Brain microvascular endothelial cell (primary cell): ENCODE results near the gene ADAMTSL2.
A peak's percentile ranks its signal among the peaks of the same experiment; 100 is the strongest.

Experiments used
- DNase-seq: peaks from one replicate; pipeline ENCODE4 v3.0.0-alpha.2; 2020
- H3K27ac ChIP-seq: fragments of 250-450 bp; sonication (Bioruptor Pico); 2 replicates; pipeline ENCODE4 v1.5.1; 2020; ENCODE audit warnings: mild to moderate bottlenecking, moderate library complexity
- H3K27me3 ChIP-seq: fragments of 250-450 bp; sonication (Bioruptor Pico); replicated peaks from 2 replicates; pipeline ENCODE4 v1.5.1; 2020; ENCODE audit warnings: mild to moderate bottlenecking
- H3K36me3 ChIP-seq: fragments of 250-450 bp; sonication (Bioruptor Pico); replicated peaks from 2 replicates; pipeline ENCODE4 v1.5.1; 2020; ENCODE audit warnings: mild to moderate bottlenecking
- H3K4me3 ChIP-seq: 2 replicates; pipeline ENCODE4 v1.5.1; 2011; ENCODE audit warnings: low read depth, mild to moderate bottlenecking, control low read depth, low read length, moderate library complexity
- CTCF ChIP-seq: IDR thresholded peaks from 2 replicates; pipeline ENCODE4 v1.5.1; 2011; ENCODE audit warnings: low read depth, mild to moderate bottlenecking, moderate library complexity, low read length, control low read depth, inconsistent platforms; ENCODE audit errors: missing control alignments
- in situ Hi-C: cut with HindIII; loops from 2 replicates; pipeline ENCODE4 v1.10.0; 2017; ENCODE audit warnings: low sequenced_read_pairs, low pct_ligation_motif_present

Gene ADAMTSL2

DNA sequence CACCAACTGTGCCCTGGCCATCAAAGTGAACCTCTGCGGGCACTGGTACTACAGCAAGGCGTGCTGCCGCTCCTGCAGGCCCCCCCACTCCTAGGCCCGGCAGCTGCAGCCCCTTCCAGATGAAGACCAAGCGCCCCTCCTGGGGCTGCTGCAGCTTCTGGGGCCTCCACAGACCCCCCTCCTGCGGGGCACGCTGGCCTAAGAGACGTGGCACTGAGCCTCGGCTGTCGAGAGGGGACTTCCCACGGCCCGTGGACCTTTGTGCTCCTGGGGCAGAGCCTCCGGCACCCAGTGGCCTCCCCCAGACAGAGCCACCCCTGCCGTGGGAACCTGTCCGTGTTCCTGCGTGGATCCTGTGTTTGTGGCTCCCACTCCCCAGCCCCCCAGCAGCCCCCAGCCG is 40.3 kb downstream of the ADAMTSL2 start:
- Histone ChIP-seq H3K4me3 (no peak overlapping the region), H3K27ac (no peak overlapping the region), H3K27me3 (no peaks in the 10 kb centered on the region), H3K36me3 (no peaks in the 10 kb centered on the region)
- TF ChIP-seq CTCF, result no peak
- no peak for DNase-seq
- in situ Hi-C loops, result no loop called here

GRCh38 chr9:133575186-133576030 is 40.9 kb downstream of the ADAMTSL2 start:
- no peaks in the 10 kb centered on the region for H3K36me3 ChIP-seq
- no peak overlapping the region for H3K4me3 ChIP-seq
- TF ChIP-seq CTCF, result no peak
- H3K27ac ChIP-seq, result no peak overlapping the region
- DNase-seq, result no peak
- in situ Hi-C loops, result no loop called here
- H3K27me3 ChIP-seq, result no peaks in the 10 kb centered on the region

GRCh38 chr9:133576031-133576874 is 41.7 kb downstream of the ADAMTSL2 start:
- H3K4me3 ChIP-seq, result no peak overlapping the region
- no peaks in the 10 kb centered on the region for H3K36me3 ChIP-seq
- in situ Hi-C loops, result no loop called here
- no peak for DNase-seq
- no peaks in the 10 kb centered on the region for H3K27me3 ChIP-seq
- H3K27ac ChIP-seq, result no peak overlapping the region
- TF ChIP-seq CTCF, result no peak

- in situ Hi-C loops, result no loop called here
- H3K36me3 ChIP-seq, result no peaks in the 10 kb centered on the region
- no peak overlapping the region for H3K4me3 ChIP-seq
- no peaks in the 10 kb centered on the region for H3K27me3 ChIP-seq
- no peak for TF ChIP-seq CTCF
- peak; percentile 11 for DNase-seq
- no peak overlapping the region for H3K27ac ChIP-seq
These were observed 42.6 kb downstream of the ADAMTSL2 start for GRCh38 chr9:133576875-133577736.

GRCh38 chr9:133577737-133578112 is 43.2 kb downstream of the ADAMTSL2 start:
- Histone ChIP-seq H3K4me3 (no peak overlapping the region), H3K27me3 (no peaks in the 10 kb centered on the region), H3K27ac (no peak overlapping the region), H3K36me3 (no peaks in the 10 kb centered on the region)
- no peak for TF ChIP-seq CTCF
- no peak for DNase-seq
- in situ Hi-C loops, result no loop called here
